ENCODE measurements around the gene ATG14.
"Not testable (repeated sequence)": the region's sequence is repeated elsewhere in the genome, so short reads cannot be mapped to it uniquely, and the experiment has no call there.

The ATG14 gene

GRCh38 chr14:55349565-55349964, 62.1 kb downstream of the ATG14 start:
- DNase-seq, result no peak

- DNase-seq, result peak; percentile 4
Observed at GRCh38 chr14:55348766-55349453, 62.7 kb downstream of the ATG14 start.

GRCh38 chr14:55347748-55348147, 63.9 kb downstream of the ATG14 start:
- DNase-seq, result no peak

- DNase-seq, result no peak
Observed at GRCh38 chr14:55347040-55347439, 64.6 kb downstream of the ATG14 start.

GRCh38 chr14:55344582-55345163, 67.0 kb downstream of the ATG14 start:
- DNase-seq, result not testable (repeated sequence)

- no peak for DNase-seq
Observed at GRCh38 chr14:55341781-55342180, 69.8 kb downstream of the ATG14 start.

- DNase-seq, result no peak
Observed at GRCh38 chr14:55340482-55340881, 71.1 kb downstream of the ATG14 start.

GRCh38 chr14:55339770-55340169, 71.9 kb downstream of the ATG14 start:
- DNase-seq, result peak; percentile 20

- DNase-seq, result no peak
Observed at GRCh38 chr14:55336691-55337090, 74.9 kb downstream of the ATG14 start.

- DNase-seq, result peak; percentile 19
Observed at GRCh38 chr14:55336162-55336561, 75.5 kb downstream of the ATG14 start.

GRCh38 chr14:55333711-55334485, 77.7 kb downstream of the ATG14 start:
- no peak for DNase-seq

GRCh38 chr14:55332654-55333570, 78.7 kb downstream of the ATG14 start:
- DNase-seq, result peak; percentile 80

GRCh38 chr14:55329999-55330710, 81.5 kb downstream of the ATG14 start:
- peak; percentile 9 for DNase-seq

GRCh38 chr14:55328317-55328716, 83.3 kb downstream of the ATG14 start:
- no peak for DNase-seq

- peak; percentile 56 for DNase-seq
Observed at GRCh38 chr14:55327179-55327578, 84.5 kb downstream of the ATG14 start.

- no peak for DNase-seq
Observed at GRCh38 chr14:55324812-55325211, 86.8 kb downstream of the ATG14 start.

- DNase-seq, result no peak
Observed at GRCh38 chr14:55323910-55324309, 87.7 kb downstream of the ATG14 start.

GRCh38 chr14:55318694-55319093, 92.9 kb downstream of the ATG14 start:
- no peak for DNase-seq

GRCh38 chr14:55317542-55318306, 93.9 kb downstream of the ATG14 start:
- no peak for DNase-seq

GRCh38 chr14:55316564-55316963, 95.1 kb downstream of the ATG14 start:
- no peak for DNase-seq

Measured in OCI-M1 (cell line).